ENCODE measurements around the gene SVEP1. TPM values are rescaled to one million over a fixed set of nuclear protein-coding genes. Genes with fewer than 3 reads are reported as not detected.

SVEP1 gene
- total RNA-seq, 2 experiments from 2014 or later: not detected

DNA sequence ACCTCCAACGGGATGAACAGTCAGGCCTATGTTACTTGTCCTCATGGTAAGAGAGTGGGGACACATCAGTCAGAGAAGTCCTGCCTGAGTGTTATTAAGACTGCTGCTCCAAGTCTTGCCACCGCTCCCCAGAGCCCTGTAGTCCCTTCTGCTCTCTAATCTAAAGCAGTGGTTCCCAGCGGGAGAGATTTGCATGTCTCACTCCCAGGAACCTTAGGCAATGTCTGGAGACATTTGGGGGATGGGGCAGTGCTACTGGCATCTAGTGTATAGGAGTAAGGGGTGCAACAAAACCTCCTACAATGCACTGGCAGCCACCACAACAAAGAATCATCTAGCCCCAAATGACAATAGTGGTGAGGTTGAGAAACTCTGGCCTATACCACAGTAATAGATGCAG is 2.6 kb upstream of the SVEP1 start:
- H3K36me3 Mint-ChIP-seq (ENCODE audit: low read depth): no peaks in the 10 kb centered on the region
- H3K27me3 ChIP-seq (ENCODE audit: control insufficient read depth in 1 of 2, insufficient read depth in 2 of 2, low read length in 2 of 2): peaks cover 13 to 26% of the 10 kb centered on the region in 2 experiments
- H3K27me3 Mint-ChIP-seq: peaks cover 44% of the 10 kb centered on the region
- H3K4me1 ChIP-seq (ENCODE audit: insufficient read depth, low read length): no peaks in the 10 kb centered on the region
- no peak overlapping the region for H3K4me3 Mint-ChIP-seq
- intact Hi-C loops (cut with DNase I, micrococcal nuclease): no loop called here
- H3K36me3 ChIP-seq (ENCODE audit: insufficient read depth, low read length): no peaks in the 10 kb centered on the region
- no peak for TF ChIP-seq CTCF (IDR thresholded peaks at IDR 0.05)
- no peak overlapping the region for H3K4me3 ChIP-seq (ENCODE audit: low read length)
- ChIA-PET CTCF (no interaction called here), POLR2A (no interaction called here)
- no peaks in the 10 kb centered on the region for H3K4me1 Mint-ChIP-seq (ENCODE audit: low read depth)
- H3K27ac ChIP-seq (ENCODE audit: low read depth in 1 of 2, low read length in 2 of 2): no peak overlapping the region
- H3K9me3 Mint-ChIP-seq: no peaks in the 10 kb centered on the region
- no peak overlapping the region for H3K27ac Mint-ChIP-seq
- DNase-seq (no peak), ATAC-seq (ENCODE audit: poor library complexity) (no peak)
- peaks cover 0 to 10% of the 10 kb centered on the region in 2 experiments for H3K9me3 ChIP-seq (ENCODE audit: control insufficient read depth in 1 of 2, insufficient read depth in 1 of 2, low read length in 2 of 2)

- Histone ChIP-seq H3K27ac (ENCODE audit: low read depth in 1 of 2, low read length in 2 of 2) (no peak overlapping the region), H3K4me1 (ENCODE audit: insufficient read depth, low read length) (no peaks in the 10 kb centered on the region), H3K36me3 (ENCODE audit: insufficient read depth, low read length) (no peaks in the 10 kb centered on the region), H3K27me3 (ENCODE audit: control insufficient read depth in 1 of 2, insufficient read depth in 2 of 2, low read length in 2 of 2) (peaks cover 13 to 26% of the 10 kb centered on the region in 2 experiments), H3K4me3 (ENCODE audit: low read length) (no peak overlapping the region), H3K9me3 (ENCODE audit: control insufficient read depth in 1 of 2, insufficient read depth in 1 of 2, low read length in 2 of 2) (peaks cover 0 to 10% of the 10 kb centered on the region in 2 experiments)
- no peak overlapping the region for H3K4me3 Mint-ChIP-seq
- ATAC-seq (ENCODE audit: poor library complexity) (no peak), DNase-seq (no peak)
- ChIA-PET POLR2A (no interaction called here), CTCF (no interaction called here)
- no peaks in the 10 kb centered on the region for H3K4me1 Mint-ChIP-seq (ENCODE audit: low read depth)
- H3K27ac Mint-ChIP-seq: no peak overlapping the region
- no peaks in the 10 kb centered on the region for H3K36me3 Mint-ChIP-seq (ENCODE audit: low read depth)
- no peak for TF ChIP-seq CTCF (IDR thresholded peaks at IDR 0.05)
- peaks cover 51% of the 10 kb centered on the region for H3K27me3 Mint-ChIP-seq
- intact Hi-C loops (cut with DNase I, micrococcal nuclease): no loop called here
- no peaks in the 10 kb centered on the region for H3K9me3 Mint-ChIP-seq
These were observed 1.3 kb upstream of the SVEP1 start for GRCh38 chr9:110580850-110581249.

- Histone ChIP-seq H3K4me3 (ENCODE audit: low read length) (no peak overlapping the region), H3K27me3 (ENCODE audit: control insufficient read depth in 1 of 2, insufficient read depth in 2 of 2, low read length in 2 of 2) (peaks cover 13 to 26% of the 10 kb centered on the region in 2 experiments), H3K4me1 (ENCODE audit: insufficient read depth, low read length) (no peaks in the 10 kb centered on the region), H3K9me3 (ENCODE audit: control insufficient read depth in 1 of 2, insufficient read depth in 1 of 2, low read length in 2 of 2) (peaks cover 0 to 14% of the 10 kb centered on the region in 2 experiments), H3K36me3 (ENCODE audit: insufficient read depth, low read length) (no peaks in the 10 kb centered on the region), H3K27ac (ENCODE audit: low read depth in 1 of 2, low read length in 2 of 2) (no peak overlapping the region)
- ATAC-seq (ENCODE audit: poor library complexity) (no peak), DNase-seq (no peak)
- H3K27ac Mint-ChIP-seq: no peak overlapping the region
- H3K4me3 Mint-ChIP-seq: no peak overlapping the region
- no peak for TF ChIP-seq CTCF (IDR thresholded peaks at IDR 0.05)
- peaks cover 48% of the 10 kb centered on the region for H3K27me3 Mint-ChIP-seq
- CTCF ChIA-PET: no interaction called here
- intact Hi-C loops (cut with DNase I, micrococcal nuclease): no loop called here
- POLR2A ChIA-PET: no interaction called here
- no peaks in the 10 kb centered on the region for H3K4me1 Mint-ChIP-seq (ENCODE audit: low read depth)
- H3K9me3 Mint-ChIP-seq: no peaks in the 10 kb centered on the region
- H3K36me3 Mint-ChIP-seq (ENCODE audit: low read depth): no peaks in the 10 kb centered on the region
These were observed 300 bp upstream of the SVEP1 start for GRCh38 chr9:110579862-110580219.

Measured in CD4-positive, alpha-beta T cell (primary cell).